Neural crest cell (in vitro differentiated cells): ENCODE data around the gene PPP1R27. TPM values are rescaled to one million over a fixed set of nuclear protein-coding genes. Genes with fewer than 3 reads are reported as not detected.

Experiments
- DNase-seq: peaks from one replicate; pipeline ENCODE4 v3.0.0; 2021; ENCODE audit warnings: low read depth, mixed read lengths, low spot score
- H3K27ac Mint-ChIP-seq: one replicate; pipeline ENCODE4 v1.8.0; 2021; ENCODE audit warnings: mild to moderate bottlenecking, mixed read lengths; ENCODE audit not compliant: unreplicated experiment
- H3K27me3 Mint-ChIP-seq: 2 replicates; pipeline ENCODE4 v1.8.0; 2021; ENCODE audit warnings: low read depth, mild to moderate bottlenecking, mixed read lengths
- H3K36me3 Mint-ChIP-seq: 2 replicates; pipeline ENCODE4 v1.8.0; 2021; ENCODE audit warnings: low read depth, mild to moderate bottlenecking, mixed read lengths
- H3K4me1 Mint-ChIP-seq: 2 replicates; pipeline ENCODE4 v1.8.0; 2021; ENCODE audit warnings: mixed read lengths
- H3K4me3 Mint-ChIP-seq: one replicate; pipeline ENCODE4 v1.8.0; 2021; ENCODE audit warnings: mild to moderate bottlenecking, mixed read lengths
- H3K9me3 Mint-ChIP-seq: 2 replicates; pipeline ENCODE4 v1.8.0; 2021; ENCODE audit warnings: mixed read lengths
- CTCF ChIP-seq: fragments of 200-600 bp; sonication (generic); conservative IDR thresholded peaks from 2 replicates; pipeline ENCODE4 v1.5.0; 2021; ENCODE audit warnings: antibody characterized with exemption, mild to moderate bottlenecking
- total RNA-seq: library from RNA; stranded (reverse); gene quantifications from 2 replicates; pipeline ENCODE4 v1.2.1, GENCODE V29; 2021

The PPP1R27 gene
- total RNA-seq, 1 donor from 2014 or later = not detected

- Mint-ChIP-seq H3K27me3 (no peaks in the 10 kb centered on the region), H3K4me3 (peak overlapping the region; percentile 60), H3K27ac (no peak overlapping the region), H3K9me3 (no peaks in the 10 kb centered on the region), H3K36me3 (no peaks in the 10 kb centered on the region), H3K4me1 (peaks cover 5% of the 10 kb centered on the region)
- no peak for TF ChIP-seq CTCF
- no peak for DNase-seq
Observed at GRCh38 chr17:81837641-81838040, 2.8 kb upstream of the PPP1R27 start.

- no peaks in the 10 kb centered on the region for H3K36me3 Mint-ChIP-seq
- H3K27me3 Mint-ChIP-seq = no peaks in the 10 kb centered on the region
- peak overlapping the region; percentile 97 for H3K27ac Mint-ChIP-seq
- peak overlapping the region; percentile 94 for H3K4me3 Mint-ChIP-seq
- no peak for DNase-seq
- no peaks in the 10 kb centered on the region for H3K9me3 Mint-ChIP-seq
- peaks cover 24% of the 10 kb centered on the region for H3K4me1 Mint-ChIP-seq
- TF ChIP-seq CTCF = no peak
Observed at GRCh38 chr17:81833921-81834830, 674 bp downstream of the PPP1R27 start.

DNA sequence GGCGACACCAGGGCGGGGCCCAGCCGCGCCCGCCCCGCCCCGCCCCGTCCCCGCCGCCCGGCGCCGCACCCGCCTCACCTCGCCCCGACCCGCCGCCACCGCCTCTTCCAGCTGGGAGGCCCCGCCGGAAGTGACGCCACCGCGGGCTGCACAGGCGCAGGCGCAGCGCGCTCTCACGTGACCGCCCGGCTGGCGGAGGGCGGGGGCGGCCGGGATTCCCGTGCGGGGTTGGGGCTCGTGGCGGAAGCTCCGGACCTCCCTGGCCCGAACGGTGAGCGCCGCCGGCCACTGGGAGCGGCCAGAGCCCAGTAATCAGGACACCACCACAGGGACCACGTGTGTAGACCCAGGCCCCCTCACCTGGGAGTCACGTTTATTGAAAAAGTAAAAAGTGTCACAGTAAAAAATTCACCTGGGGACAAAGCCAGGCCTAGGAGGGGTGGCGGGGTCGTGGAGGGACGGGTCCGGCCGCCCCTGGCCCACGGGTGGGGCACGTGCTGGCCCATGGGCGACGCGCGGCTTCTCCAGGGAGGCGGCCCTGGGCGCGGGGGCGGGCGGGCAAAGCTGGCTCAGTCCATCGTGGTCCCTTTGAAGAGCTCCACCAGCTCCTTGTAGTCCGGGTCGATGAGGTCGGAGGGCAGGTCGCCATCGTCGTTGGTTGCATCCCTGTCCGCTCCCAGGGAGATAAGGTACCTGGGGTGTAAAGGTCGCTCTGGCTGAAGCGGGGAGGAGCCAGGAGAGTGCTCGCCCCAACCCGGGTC is 1.5 kb downstream of the PPP1R27 start, which contains the start of gene MCRIP1:
MCRIP1 (minus strand) TSS at position 132 of the 761 bp plus-strand sequence. CDS start 8,785 bp downstream, outside the sequence.
- peak; percentile 93 for DNase-seq
- no peak for TF ChIP-seq CTCF
- Mint-ChIP-seq H3K9me3 (no peaks in the 10 kb centered on the region), H3K27me3 (no peaks in the 10 kb centered on the region), H3K4me3 (peak within 1 kb of the TSS; percentile 94), H3K36me3 (peaks cover 1% of the 10 kb centered on the region), H3K4me1 (peaks cover 30% of the 10 kb centered on the region), H3K27ac (peak within 1 kb of the TSS; percentile 97)

- peaks cover 3% of the 10 kb centered on the region for H3K36me3 Mint-ChIP-seq
- peak overlapping the region; percentile 57 for H3K27ac Mint-ChIP-seq
- H3K4me3 Mint-ChIP-seq = peak overlapping the region; percentile 92
- no peaks in the 10 kb centered on the region for H3K9me3 Mint-ChIP-seq
- DNase-seq = peak; percentile 13
- H3K27me3 Mint-ChIP-seq = no peaks in the 10 kb centered on the region
- no peak for TF ChIP-seq CTCF
- H3K4me1 Mint-ChIP-seq = peaks cover 36% of the 10 kb centered on the region
Observed at GRCh38 chr17:81832608-81833159, 2.2 kb downstream of the PPP1R27 start.

GRCh38 chr17:81831957-81832607 is 2.8 kb downstream of the PPP1R27 start:
- H3K9me3 Mint-ChIP-seq = no peaks in the 10 kb centered on the region
- DNase-seq = no peak
- H3K4me3 Mint-ChIP-seq = peak overlapping the region; percentile 92
- peak overlapping the region; percentile 43 for H3K27ac Mint-ChIP-seq
- H3K27me3 Mint-ChIP-seq = no peaks in the 10 kb centered on the region
- H3K36me3 Mint-ChIP-seq = peaks cover 3% of the 10 kb centered on the region
- TF ChIP-seq CTCF = no peak
- H3K4me1 Mint-ChIP-seq = peaks cover 36% of the 10 kb centered on the region
